Subcutaneous abdominal adipose tissue (tissue), 5 donors: ENCODE data around the gene GIGYF2.
"Not testable (repeated sequence)": the region's sequence is repeated elsewhere in the genome, so short reads cannot be mapped to it uniquely, and the experiment has no call there.

Experiments used
- H3K27ac ChIP-seq: one replicate; pipeline ENCODE4 v1.7.0; 2013; ENCODE audit warnings: low read depth, mild to moderate bottlenecking, inconsistent platforms, low read length, moderate library complexity
- H3K27me3 ChIP-seq, 5 donors: one replicate each; pipeline ENCODE4 v1.7.0; 2013; ENCODE audit warnings: low read length in 5 of 5, inconsistent platforms in 1 of 5; ENCODE audit not compliant: control insufficient read depth in 5 of 5, insufficient read depth in 4 of 5
- H3K36me3 ChIP-seq, 5 donors: one replicate each; pipeline ENCODE4 v1.7.0; 2013; ENCODE audit warnings: low read length in 5 of 5; ENCODE audit not compliant: control insufficient read depth in 5 of 5, insufficient read depth in 5 of 5
- H3K4me1 ChIP-seq, 5 donors: one replicate each; pipeline ENCODE4 v1.7.0; 2013; ENCODE audit warnings: low read length in 5 of 5, mild to moderate bottlenecking in 3 of 5, moderate library complexity in 1 of 5; ENCODE audit not compliant: control insufficient read depth in 5 of 5, insufficient read depth in 5 of 5
- H3K4me3 ChIP-seq, 5 donors: one replicate each; pipeline ENCODE4 v1.7.0; 2013; ENCODE audit warnings: low read length in 5 of 5, low read depth in 1 of 5
- H3K9ac ChIP-seq, 5 donors: one replicate each; pipeline ENCODE4 v1.7.0; 2013; ENCODE audit warnings: low read length in 5 of 5, mild to moderate bottlenecking in 4 of 5, moderate library complexity in 3 of 5
- H3K9me3 ChIP-seq, 5 donors: one replicate each; pipeline ENCODE4 v1.7.0; 2013; ENCODE audit warnings: low read length in 5 of 5; ENCODE audit not compliant: control insufficient read depth in 5 of 5
- donor health status: healthy.
- donor health status: healthy.
- donor health status: healthy.
- donor health status: healthy.
- donor health status: healthy.

Gene GIGYF2

DNA sequence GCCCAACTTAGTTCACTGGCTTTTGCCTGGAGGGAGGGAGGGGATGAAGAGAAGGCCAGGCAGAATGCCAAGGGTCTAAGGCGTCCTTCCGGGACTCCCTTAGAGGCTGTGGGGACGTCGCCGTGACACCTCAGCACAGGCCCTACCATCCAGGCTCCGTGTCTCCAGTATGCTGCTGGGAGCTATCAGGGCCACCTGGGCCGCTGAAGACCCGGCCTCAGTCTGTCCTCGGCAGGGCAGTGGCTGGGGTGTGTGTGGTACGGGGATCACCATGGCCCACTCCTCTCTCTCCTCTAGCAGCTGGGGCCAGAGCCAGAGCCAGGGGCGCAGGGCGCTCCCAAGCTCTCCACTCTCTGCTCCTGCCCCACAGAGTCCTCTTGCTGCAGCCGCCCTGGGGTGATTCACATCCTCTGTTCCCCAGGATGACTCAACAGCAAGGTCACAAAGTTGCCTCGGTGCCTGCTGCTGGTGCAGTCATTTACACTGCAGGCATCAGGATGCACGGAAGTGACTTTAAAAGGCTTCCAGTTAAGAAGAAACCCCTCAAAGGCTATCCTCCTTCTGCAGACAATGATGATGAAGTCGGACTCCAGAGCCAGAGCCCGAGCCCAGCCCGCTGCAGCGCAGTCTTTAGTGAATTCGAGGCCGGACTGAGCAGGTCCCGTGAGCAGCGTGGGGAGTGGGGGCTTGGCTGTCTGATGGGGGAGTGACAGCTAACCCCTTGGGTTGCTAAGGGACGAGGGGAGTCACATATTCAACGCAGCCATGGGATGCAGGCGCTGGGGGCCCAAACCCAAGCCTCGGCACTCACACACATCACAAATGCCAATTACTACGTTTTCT is 204.8 kb downstream of the GIGYF2 start:
- H3K4me1 ChIP-seq = peaks cover 0 to 5% (median 0%) of the 10 kb centered on the region in 5 donors
- no peak overlapping the region for H3K9ac ChIP-seq
- H3K9me3 ChIP-seq = no peaks in the 10 kb centered on the region
- no peak overlapping the region for H3K27ac ChIP-seq
- H3K4me3 ChIP-seq = no peak overlapping the region
- peaks cover 7 to 20% (median 10%) of the 10 kb centered on the region in 5 donors for H3K27me3 ChIP-seq
- no peaks in the 10 kb centered on the region for H3K36me3 ChIP-seq

DNA sequence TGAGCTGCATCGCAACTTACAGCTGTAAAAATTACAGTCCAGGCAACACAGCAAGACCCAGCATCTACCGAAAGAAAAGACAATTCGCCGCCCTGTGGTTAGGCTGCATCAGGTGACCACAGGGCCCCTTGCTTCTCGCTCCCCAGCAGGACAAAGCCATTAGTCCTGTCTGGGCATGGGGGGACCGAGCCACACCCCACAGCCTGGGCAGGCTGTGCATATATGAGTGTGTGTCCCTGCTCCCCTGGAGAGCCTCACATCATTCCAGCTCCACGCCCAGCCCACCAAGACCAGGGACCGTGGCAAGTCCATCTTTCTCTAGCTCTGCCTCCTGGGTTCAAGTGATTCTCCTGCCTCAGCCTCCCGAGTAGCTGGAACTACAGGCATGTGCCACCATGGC is 206.9 kb downstream of the GIGYF2 start:
- no peaks in the 10 kb centered on the region for H3K36me3 ChIP-seq
- peaks cover 0 to 3% (median 0%) of the 10 kb centered on the region in 5 donors for H3K4me1 ChIP-seq
- H3K9me3 ChIP-seq = no peaks in the 10 kb centered on the region
- H3K27me3 ChIP-seq = peaks cover 7 to 17% (median 10%) of the 10 kb centered on the region in 5 donors
- H3K4me3 ChIP-seq = no peak overlapping the region
- H3K27ac ChIP-seq = no peak overlapping the region
- H3K9ac ChIP-seq = no peak overlapping the region

GRCh38 chr2:232906867-232907717 is 210.0 kb downstream of the GIGYF2 start:
- not testable (repeated sequence) for H3K4me1 ChIP-seq, H3K27ac ChIP-seq, H3K27me3 ChIP-seq, H3K4me3 ChIP-seq, H3K36me3 ChIP-seq, H3K9ac ChIP-seq
- H3K9me3 ChIP-seq = peaks cover 0 to 12% (median 6%) of the 10 kb centered on the region in 5 donors

- not testable (repeated sequence) for H3K36me3 ChIP-seq, H3K4me1 ChIP-seq, H3K9ac ChIP-seq, H3K27me3 ChIP-seq, H3K27ac ChIP-seq, H3K4me3 ChIP-seq
- peaks cover 0 to 15% (median 6%) of the 10 kb centered on the region in 5 donors for H3K9me3 ChIP-seq
Measured at GRCh38 chr2:232907718-232908085, 210.6 kb downstream of the GIGYF2 start.

DNA sequence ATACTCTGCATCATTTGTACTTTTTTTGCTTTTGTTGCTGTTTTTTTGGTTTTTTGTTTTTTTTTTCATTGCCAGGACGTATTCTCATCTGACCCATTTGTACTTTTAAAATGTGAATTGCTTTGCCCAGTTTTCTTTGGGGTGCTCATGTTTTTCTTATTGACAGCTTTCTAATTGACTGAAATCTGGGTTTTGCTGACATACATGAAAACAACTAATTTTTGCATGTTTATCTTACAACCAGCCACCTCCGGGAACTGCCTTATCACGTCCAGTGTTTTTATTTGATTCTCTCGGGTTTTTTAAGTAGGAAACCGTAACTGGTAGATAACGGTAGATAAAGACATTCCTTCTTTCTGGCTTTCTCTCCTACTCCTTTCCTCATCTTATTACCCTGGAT is 211.6 kb downstream of the GIGYF2 start:
- peaks cover 0 to 2% (median 0%) of the 10 kb centered on the region in 5 donors for H3K27me3 ChIP-seq
- H3K4me1 ChIP-seq = no peaks in the 10 kb centered on the region
- no peaks in the 10 kb centered on the region for H3K36me3 ChIP-seq
- no peak overlapping the region for H3K4me3 ChIP-seq
- H3K27ac ChIP-seq = no peak overlapping the region
- H3K9me3 ChIP-seq = peaks cover 0 to 15% (median 6%) of the 10 kb centered on the region in 5 donors
- H3K9ac ChIP-seq = no peak overlapping the region
